Fibroblast of skin of right quadriceps (primary cell): ENCODE results near the gene CBARP.
"Not testable (repeated sequence)": the region's sequence is repeated elsewhere in the genome, so short reads cannot be mapped to it uniquely, and the experiment has no call there.

Source experiments
- DNase-seq: peaks from one replicate; pipeline ENCODE4 v3.0.0-alpha.2; 2013

The CBARP gene

GRCh38 chr19:1206864-1207450, 30.8 kb downstream of the CBARP start:
- DNase-seq, result no peak

GRCh38 chr19:1206150-1206863, 31.5 kb downstream of the CBARP start:
- DNase-seq, result no peak

- peak; percentile 98 for DNase-seq
These were observed 32.4 kb downstream of the CBARP start, which contains the start of gene STK11 for GRCh38 chr19:1205114-1206099. TSS of gene STK11 (plus strand) at chr19:1205778. CDS start at chr19:1206914, 1,136 bp downstream.

GRCh38 chr19:1200614-1201013, 37.2 kb downstream of the CBARP start:
- not testable (repeated sequence) for DNase-seq

- DNase-seq, result no peak
These were observed 38.3 kb downstream of the CBARP start for GRCh38 chr19:1199531-1199930.

GRCh38 chr19:1189419-1189818, 48.4 kb downstream of the CBARP start:
- no peak for DNase-seq

- DNase-seq, result no peak
These were observed 54.1 kb downstream of the CBARP start for GRCh38 chr19:1183543-1184172.

GRCh38 chr19:1182727-1183126, 55.1 kb downstream of the CBARP start:
- DNase-seq, result no peak

- no peak for DNase-seq
These were observed 55.7 kb downstream of the CBARP start for GRCh38 chr19:1182068-1182467.

- DNase-seq, result no peak
These were observed 56.2 kb downstream of the CBARP start for GRCh38 chr19:1181606-1182005.
